CD4-positive, alpha-beta T cell treated with Interferon gamma for 1 hour (primary cell): ENCODE measurements around the gene NPB.

ENCODE experiments used
- DNase-seq: peaks from one replicate; pipeline ENCODE4 v3.0.0-alpha.2; 2020

Gene NPB

GRCh38 chr17:81947189-81947588 lies 45.2 kb downstream of the NPB start, which contains the start of gene MYADML2:
MYADML2 (minus strand) TSS chr17:81947233; CDS start chr17:81941741, 5,492 bp downstream.
- DNase-seq, result no peak

GRCh38 chr17:81948635-81949378 lies 46.8 kb downstream of the NPB start:
- DNase-seq, result no peak

- no peak for DNase-seq
Observed at GRCh38 chr17:81950501-81950900, 48.5 kb downstream of the NPB start.

DNA sequence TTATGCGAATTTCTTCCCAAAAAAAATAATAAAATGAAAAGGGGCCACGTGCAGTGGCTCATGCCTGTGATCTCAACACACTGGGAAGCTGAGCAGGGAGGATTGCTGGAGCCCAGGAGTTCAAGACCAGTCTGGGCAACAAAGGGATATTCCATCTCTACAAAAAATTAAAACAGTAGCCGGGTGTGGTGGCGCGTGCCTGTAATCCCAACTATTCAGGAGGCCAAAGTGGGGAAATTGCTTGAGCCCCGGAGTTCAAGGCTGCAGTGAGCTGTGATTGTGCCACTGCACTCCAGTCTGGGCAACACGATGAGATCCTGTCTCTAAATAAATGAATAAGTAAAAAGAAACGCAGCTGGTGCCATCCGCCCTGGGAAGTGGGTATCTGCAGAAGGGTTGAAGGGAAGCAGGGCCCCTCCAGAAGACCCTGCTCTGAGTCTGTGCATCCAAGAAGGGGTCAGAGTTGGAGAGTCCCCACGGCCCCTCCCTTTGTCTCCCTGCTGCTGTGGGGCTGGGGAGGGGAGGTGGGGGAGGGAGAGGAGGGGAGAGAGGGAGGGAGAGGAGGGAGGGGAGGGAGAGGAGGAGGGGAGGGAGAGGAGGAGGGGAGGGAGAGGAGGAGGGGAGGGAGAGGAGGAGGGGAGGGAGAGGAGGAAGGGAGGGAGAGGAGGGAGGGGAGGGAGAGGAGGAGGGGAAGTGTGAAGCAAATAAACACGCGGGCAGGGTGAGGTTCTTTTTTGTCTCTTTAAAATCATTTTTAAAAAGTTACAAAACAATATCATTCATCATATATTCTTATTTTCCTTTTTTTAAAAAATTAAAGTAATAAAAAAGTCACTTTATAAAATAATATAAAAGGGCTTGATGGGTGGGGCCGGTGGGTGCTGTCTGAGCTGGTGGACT lies 50.0 kb downstream of the NPB start:
- DNase-seq, result no peak
